ENCODE data around the gene OGT.

GRCh38 chrX:71619986-71620385 is 87.1 kb downstream of the OGT start:
- TF ChIP-seq, protein P1, sequence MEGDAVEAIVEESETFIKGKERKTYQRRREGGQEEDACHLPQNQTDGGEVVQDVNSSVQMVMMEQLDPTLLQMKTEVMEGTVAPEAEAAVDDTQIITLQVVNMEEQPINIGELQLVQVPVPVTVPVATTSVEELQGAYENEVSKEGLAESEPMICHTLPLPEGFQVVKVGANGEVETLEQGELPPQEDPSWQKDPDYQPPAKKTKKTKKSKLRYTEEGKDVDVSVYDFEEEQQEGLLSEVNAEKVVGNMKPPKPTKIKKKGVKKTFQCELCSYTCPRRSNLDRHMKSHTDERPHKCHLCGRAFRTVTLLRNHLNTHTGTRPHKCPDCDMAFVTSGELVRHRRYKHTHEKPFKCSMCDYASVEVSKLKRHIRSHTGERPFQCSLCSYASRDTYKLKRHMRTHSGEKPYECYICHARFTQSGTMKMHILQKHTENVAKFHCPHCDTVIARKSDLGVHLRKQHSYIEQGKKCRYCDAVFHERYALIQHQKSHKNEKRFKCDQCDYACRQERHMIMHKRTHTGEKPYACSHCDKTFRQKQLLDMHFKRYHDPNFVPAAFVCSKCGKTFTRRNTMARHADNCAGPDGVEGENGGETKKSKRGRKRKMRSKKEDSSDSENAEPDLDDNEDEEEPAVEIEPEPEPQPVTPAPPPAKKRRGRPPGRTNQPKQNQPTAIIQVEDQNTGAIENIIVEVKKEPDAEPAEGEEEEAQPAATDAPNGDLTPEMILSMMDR (conservative IDR thresholded peaks at IDR 0.05), result no peak
- TF ChIP-seq ZFX (IDR thresholded peaks at IDR 0.05), result no peak

Measured in C4-2B (cell line).